GM19351 (cell line): ENCODE results near the gene EPHA7.

Experiments used
- ATAC-seq: cut with Tn5 transposase; IDR thresholded peaks from one replicate; pipeline ENCODE4 v1.9.1; 2021; ENCODE audit warnings: mild to moderate bottlenecking, moderate library complexity; ENCODE audit not compliant: unreplicated experiment

Gene EPHA7

DNA sequence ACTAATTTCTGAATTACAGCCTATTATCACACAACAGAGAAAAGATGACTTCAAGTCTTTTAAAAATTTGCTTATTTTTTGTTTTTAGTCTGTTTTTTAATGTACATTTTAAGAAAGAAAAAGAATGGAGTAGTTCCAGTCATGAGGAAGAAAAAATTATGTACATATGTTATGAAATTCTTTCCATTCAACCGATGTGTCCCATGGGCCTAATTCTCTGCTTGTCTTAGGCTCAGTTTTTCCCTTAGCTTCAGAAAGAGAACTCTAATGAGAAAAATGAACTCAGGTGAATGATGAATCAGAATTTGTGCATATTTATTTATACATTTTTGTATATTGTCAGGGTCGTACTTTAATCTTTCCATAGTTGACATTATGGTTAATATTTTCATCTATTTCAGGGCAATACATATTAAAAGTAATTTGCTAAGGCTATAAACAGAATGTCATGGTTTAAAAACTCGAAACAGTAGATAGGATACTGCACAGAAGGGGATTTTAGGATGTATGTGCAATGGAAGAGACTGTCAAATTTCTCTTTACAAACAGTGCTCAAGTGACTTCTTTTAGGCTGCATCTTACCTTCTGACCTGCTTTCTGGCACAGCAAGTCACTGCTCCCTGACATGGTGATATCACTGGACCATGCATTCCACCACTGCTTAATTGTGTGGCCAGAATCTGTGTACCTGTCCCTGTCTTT lies 153.1 kb downstream of the EPHA7 start:
- no peak for ATAC-seq

DNA sequence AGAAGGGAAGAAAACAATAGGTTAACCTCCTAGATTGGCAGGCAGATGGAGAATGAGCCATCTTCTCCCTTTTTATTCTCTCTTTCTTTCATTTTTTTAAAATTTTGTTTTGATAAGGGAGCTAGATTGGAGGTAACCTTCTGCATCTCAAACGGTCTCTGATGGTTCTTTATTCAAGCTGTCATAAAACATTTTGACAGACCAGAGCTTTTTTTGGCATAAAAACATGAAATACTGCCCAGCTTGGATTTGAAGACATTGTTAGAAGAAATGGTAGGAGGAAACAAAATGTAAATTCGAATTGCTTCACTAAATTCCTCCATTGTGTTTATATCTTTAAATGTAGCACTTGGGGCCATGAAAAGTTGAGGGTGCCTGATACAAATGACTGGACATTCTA lies 158.5 kb downstream of the EPHA7 start:
- ATAC-seq = no peak

DNA sequence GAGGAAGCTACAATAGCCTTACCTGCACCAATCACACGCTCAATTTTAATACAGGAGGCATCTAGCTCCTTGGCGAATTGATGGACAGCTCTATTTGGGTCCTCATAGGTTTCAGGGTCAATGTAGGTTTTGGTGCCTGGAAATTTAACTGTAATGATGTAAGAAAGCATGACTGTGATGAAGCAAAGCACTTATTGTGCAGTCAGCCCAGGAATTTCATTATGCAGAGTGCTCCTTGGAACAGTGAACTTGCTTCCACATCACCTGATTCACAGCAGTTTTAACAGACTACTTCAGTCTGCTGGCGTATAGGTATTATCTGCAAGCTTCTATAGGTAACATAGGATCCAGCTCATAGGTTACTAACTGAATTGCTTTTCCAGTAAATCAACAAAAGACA lies 160.0 kb downstream of the EPHA7 start:
- no peak for ATAC-seq

DNA sequence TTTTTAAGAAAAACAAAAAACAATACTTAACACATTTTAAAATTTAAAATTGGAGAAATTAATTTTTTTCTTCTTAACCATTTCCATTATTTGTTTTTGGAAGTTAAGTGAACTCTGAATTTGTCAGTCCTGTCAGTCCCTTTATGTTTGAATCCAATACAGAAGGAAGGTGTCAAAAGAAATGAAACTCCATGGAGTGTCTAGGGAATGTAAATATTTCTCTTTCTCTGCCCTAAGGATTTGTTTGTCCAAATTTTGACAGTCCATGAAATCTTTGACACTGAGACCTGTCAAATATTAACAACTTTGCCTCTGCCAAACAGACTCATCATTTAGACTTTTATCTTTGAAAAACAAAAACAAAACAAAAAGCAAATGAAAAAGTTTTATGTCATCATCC lies 166.4 kb downstream of the EPHA7 start:
- no peak for ATAC-seq

DNA sequence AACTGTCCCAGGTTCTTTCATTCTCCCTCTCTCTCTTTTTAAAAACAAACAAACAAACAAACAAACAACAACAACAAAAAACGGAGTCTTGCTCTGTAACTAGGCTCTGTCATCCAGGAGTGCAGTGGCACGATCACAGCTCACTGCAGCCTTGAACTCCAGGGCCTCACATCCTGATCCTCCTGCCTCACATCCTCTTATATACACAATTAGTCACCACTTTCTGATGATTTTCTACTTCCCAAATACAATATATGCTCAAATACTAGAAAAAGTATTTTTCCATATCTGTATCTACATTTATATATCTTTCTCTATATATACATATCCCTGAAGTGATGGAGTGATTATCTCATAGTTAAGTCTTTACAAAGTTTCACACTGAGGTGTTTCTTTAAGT lies 170.7 kb downstream of the EPHA7 start:
- ATAC-seq = no peak

DNA sequence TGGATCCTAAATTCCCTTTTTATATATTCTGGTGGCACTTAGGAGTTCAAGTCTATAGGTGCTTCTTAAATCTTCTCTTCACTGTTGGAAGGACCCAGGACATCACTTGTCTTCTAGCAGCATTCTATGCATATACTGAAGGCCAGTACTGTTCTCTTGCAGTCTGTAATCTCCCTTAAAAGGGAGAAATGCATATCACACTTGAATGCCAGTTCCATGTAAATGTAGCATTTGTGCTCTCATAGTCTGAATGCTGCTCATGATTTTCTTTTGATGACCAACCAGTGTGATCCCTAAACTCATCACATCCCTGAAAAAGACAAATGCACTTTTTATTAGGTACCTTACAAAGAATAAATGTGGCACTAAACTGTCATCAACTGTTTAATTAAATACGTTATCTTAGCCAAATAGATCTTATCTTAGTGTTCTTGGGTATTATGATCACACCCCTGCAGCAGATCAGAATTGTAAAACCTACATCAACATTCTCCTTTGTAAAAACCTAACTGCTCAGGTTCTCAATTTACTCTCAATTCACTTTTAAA lies 176.1 kb downstream of the EPHA7 start:
- no peak for ATAC-seq

DNA sequence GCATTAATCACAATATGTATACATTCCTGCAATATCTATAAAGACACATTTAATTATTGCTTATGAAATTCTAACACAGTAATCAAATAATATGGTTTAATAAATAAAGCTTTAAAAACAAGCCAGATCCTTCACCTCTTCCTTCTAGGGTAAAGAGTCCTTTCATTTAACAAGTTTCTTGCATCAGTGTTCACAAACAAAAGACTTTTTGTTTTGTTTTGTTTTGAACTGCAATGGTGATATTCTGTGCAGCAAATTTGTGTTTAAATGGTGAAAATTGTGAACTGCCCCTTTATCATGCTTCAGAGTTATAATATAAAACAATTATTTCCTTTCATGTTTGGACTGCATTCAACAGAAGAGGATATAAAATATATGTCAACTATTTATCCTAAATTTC lies 177.3 kb downstream of the EPHA7 start:
- ATAC-seq = no peak

DNA sequence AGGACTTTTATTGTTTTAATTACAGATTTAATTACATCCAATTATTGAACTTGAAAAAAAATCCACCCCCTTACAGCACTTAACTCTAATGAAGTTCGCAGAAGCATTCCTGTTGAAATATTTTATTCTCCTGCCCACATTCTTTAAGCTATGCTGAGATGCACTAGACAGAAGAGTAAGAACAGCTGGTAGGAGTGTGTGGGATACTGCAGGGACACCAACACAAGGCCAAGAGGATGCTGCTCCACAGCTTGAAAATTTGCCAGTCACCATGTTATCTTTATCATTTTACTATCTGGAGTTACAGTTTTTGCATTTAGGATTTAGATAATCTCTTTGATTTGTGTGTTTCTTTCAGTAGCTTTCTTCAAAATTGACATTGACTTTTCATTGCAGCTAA lies 180.7 kb downstream of the EPHA7 start:
- no peak for ATAC-seq

DNA sequence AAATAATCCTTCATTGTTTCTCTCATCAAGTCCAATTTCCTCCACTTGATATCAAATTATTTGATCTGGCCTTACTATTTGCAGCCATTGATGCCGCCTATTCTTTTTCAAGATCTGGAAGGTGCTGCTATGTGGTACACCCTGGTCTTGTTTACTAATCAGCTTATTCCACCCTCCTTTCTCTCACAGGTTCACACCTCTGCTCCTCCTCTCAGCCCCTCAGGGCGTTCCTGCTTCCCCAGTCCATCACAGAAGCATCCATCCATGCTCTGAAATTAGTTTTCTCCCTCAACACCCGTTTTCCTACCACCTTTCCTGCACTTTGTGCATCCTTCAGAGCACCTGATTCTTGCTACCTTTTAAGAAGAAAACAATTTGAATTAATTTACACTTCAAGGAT lies 183.6 kb downstream of the EPHA7 start:
- ATAC-seq = no peak

DNA sequence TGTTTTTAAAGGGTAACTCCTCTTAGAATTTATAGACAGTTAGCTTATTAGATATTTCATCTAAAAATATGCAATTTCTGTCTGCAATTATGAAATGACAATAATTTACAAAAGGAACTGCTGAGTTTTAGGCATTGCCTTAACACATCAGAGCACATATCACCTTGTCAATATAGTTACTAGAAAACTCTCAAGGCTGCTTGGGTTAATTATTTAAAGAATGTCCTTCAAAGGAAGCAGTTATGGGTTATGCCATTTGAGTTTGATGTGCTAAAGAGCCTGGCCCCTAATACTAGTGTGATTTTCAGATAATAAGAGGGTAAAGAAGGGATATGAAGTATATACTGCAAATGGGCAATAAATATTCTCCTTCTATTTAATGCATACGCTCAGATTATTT lies 192.5 kb downstream of the EPHA7 start:
- ATAC-seq = no peak

DNA sequence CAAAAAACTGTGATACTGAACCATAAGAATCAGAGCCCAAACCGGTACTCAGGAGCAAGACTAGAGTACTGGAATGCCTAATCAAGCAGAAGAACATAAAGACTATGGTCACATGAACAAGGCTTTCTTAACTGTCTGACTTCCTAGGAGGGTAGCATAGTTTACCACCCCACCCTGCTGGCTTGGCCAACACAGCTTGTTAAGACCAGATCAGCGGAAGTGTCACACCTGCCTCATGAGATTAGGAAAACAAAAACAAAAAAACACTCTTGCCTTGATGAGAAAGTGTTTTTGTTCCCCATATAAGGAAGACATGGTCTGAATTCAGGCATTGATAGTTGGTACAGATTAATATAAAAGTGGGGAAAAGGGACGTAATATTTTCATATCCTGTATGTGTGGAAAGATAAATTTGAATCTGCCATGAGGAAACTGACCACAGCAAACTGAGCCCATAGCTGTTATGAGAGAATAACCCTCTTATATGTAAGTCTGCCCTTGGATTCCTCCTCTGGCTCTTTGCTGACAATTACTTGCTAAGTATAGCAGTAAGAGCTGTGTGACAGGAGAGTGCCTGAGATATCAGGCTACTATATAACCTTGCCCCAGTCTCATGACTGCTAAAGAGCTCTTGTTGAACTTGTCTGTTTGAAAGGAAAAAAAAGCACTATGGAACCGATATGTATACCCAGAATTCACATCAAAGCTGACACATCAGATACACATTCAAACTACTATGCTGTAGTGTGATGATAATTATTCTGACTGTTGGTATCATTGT lies 197.1 kb downstream of the EPHA7 start:
- no peak for ATAC-seq

DNA sequence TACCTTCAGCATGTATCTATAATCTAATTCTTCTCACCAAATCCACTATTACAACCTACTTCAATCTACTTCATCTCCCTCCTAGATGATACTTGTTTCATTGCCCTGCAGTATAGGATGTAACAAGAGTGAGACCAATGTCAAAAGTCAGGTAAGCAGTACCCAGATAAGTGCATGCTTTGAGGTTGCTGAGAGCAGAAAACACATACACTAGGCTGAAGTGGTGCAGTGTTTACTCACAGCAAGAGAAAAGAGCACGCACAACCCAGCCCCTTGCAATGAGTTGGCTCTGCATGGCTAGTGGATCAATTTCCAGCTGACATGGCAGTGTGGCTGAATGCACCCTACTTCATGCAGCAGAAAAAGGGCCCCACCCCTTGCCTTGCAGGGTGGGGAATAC lies 199.9 kb downstream of the EPHA7 start:
- no peak for ATAC-seq

DNA sequence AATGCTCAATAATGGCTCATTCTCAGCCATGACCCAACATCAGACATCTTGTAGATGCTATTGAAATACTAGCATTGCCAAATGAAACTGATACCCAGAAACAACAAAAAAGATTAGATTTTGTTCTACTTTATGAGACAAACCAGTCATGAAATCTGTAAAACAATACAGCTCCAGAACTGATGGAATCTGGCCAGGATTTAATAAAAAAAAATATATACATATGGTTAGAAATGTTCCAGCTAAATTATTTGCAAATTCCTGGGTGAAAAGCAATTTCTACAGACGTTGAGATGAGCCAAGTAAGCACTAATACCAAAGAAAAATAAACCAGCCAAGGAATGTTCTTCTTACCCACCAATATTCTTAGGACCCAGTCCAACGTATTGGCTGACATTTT lies 201.3 kb downstream of the EPHA7 start:
- no peak for ATAC-seq

DNA sequence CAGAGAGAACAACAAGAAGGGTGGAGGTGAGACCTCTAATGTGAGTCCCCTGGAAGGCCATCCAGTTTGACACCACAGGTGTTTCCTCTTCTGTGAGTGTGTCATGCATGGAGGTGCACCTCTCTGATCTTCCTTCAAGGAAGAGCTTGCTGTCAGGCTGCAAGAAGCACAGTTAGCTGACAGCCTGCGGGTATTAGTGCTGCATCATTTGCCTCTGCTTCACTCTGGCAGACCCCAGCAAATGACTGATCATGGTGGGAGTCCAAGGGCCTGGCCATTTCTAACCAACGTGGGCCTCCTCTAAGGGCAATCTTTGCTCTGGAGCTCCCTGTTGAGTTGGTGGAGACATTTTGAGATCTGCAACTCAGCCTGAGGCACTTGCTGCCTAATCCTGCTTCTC lies 206.3 kb downstream of the EPHA7 start:
- no peak for ATAC-seq

DNA sequence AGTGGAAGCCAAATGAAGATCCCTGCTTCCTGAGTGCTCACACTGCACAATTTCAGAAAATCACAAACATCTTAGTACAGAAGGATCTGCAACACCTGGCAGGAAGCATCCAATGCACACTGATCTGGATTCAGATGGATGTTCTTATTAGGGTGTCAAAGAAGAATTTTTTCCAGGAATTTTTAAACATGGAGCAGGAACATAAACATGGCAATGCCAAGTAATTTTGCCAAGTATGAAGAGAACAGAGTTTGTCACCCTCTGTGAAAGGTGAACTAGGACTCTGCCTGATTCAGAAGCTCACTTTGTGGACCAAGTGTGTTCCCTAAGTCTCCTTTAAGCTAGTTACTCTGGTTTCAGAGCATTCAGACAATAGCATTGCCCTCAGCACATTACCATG lies 208.5 kb downstream of the EPHA7 start:
- ATAC-seq = no peak

DNA sequence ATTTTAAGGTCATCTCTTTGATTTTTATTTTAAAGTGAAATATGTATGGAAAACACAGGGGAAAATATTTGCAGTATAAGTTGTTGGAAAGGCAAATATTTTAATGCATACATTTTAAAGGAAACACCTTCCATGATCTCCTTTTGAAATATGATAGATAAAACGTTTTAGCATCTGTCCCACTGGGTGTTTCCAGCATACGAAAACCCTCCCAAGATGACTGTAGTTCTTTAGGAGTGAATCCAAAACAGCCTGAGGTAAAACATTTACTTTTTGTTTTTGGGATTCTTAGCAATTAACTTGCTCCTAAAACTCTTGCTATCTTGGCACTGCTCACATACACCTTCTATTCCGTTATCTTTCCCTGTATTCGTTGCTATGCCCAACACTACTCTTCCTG lies 210.0 kb downstream of the EPHA7 start:
- ATAC-seq = no peak

DNA sequence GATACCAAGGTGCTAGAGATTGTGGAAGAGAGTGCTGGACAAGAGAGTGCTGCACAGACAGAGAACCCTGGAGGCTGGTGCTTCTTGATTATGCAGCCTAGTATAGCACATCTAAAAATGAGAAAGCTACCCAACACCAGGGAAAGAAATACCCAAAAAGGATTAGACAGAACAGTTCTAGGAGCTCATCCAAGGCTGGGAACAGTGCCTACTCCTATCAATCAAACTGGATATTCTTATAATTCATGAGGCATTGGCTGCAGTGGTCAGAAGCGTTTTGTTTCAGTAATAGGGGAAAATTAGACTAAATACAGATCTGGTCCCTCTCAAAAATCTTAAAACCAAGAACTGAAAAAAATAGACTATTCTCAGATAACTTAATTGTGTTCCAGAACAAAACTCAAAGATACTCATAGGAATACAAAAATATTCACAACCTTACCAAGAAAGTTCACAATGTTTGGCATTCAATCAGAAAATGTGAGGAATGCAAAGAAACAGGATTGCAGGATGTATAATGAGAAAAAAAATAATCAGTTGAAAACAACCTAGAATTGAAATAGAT lies 222.9 kb downstream of the EPHA7 start:
- no peak for ATAC-seq

DNA sequence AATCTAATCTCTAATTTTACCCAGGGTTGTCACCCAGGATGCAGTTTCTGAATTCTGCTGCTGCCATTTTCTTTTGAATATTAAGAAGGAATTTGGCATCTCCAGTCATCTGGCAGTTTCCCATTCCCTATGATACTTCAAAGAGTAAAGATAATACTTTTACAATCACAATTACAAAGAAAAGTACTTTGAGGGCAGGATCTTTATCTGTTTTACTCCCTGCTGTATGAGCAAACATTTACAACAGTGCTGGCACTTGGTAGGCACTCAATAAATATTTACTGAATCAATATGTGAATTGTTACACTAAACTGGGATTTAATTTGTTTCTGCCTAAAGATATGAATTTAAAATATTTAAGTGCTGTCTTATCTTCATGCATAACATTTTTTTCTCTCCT lies 224.9 kb downstream of the EPHA7 start:
- no peak for ATAC-seq

DNA sequence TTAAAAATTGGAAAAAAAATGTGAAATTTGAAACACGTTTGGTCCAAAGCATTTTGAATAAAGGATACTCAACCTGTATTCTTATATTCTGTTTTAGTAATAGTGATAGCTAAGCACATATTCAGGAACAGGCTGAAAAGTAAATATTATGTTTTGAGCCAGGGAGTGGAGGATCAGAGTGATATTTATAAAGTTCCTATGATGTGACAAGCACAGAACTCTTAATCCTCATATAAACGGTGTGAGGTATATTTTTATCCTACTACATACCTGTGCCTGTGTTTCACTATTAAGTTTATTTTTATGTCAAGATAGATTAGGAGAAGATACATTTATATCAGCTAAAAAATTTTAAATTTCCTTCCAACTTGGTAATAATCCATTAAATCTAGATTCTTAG lies 225.5 kb downstream of the EPHA7 start:
- no peak for ATAC-seq
